Nephron progenitor cell (in vitro differentiated cells): ENCODE results near the gene FIBIN.
"Not testable (repeated sequence)": the region's sequence is repeated elsewhere in the genome, so short reads cannot be mapped to it uniquely, and the experiment has no call there.

ENCODE experiments used
- DNase-seq: peaks from one replicate; pipeline ENCODE4 v3.0.0; 2021
- H3K27ac Mint-ChIP-seq: 2 replicates; pipeline ENCODE4 v1.8.0; 2021; ENCODE audit warnings: mild to moderate bottlenecking, moderate library complexity, mixed read lengths
- H3K27me3 Mint-ChIP-seq: 2 replicates; pipeline ENCODE4 v1.8.0; 2021; ENCODE audit warnings: mild to moderate bottlenecking, low read depth, mixed read lengths; ENCODE audit not compliant: poor library complexity
- H3K36me3 Mint-ChIP-seq: 2 replicates; pipeline ENCODE4 v1.8.0; 2021; ENCODE audit warnings: low read depth, mixed read lengths
- H3K4me1 Mint-ChIP-seq: 2 replicates; pipeline ENCODE4 v1.8.0; 2021; ENCODE audit warnings: mixed read lengths
- H3K4me3 Mint-ChIP-seq: 2 replicates; pipeline ENCODE4 v1.8.0; 2021; ENCODE audit warnings: mild to moderate bottlenecking, moderate library complexity, mixed read lengths
- H3K9me3 Mint-ChIP-seq: 2 replicates; pipeline ENCODE4 v1.8.0; 2021; ENCODE audit warnings: mild to moderate bottlenecking, moderate library complexity, mixed read lengths
- CTCF ChIP-seq: fragments of 200-600 bp; sonication (generic); IDR thresholded peaks from 2 replicates; pipeline ENCODE4 v1.5.0; 2021; ENCODE audit warnings: antibody characterized with exemption

Gene FIBIN

GRCh38 chr11:26995701-26996460 lies 2.0 kb downstream of the FIBIN start:
- Mint-ChIP-seq H3K9me3 (no peaks in the 10 kb centered on the region), H3K36me3 (no peaks in the 10 kb centered on the region), H3K27me3 (peaks cover 25% of the 10 kb centered on the region), H3K4me3 (no peak overlapping the region), H3K4me1 (peaks cover 5% of the 10 kb centered on the region), H3K27ac (no peak overlapping the region)
- no peak for DNase-seq
- no peak for TF ChIP-seq CTCF

- no peaks in the 10 kb centered on the region for H3K9me3 Mint-ChIP-seq
- no peak for TF ChIP-seq CTCF
- H3K4me1 Mint-ChIP-seq = peaks cover 5% of the 10 kb centered on the region
- H3K36me3 Mint-ChIP-seq = no peaks in the 10 kb centered on the region
- peaks cover 25% of the 10 kb centered on the region for H3K27me3 Mint-ChIP-seq
- no peak overlapping the region for H3K4me3 Mint-ChIP-seq
- no peak for DNase-seq
- no peak overlapping the region for H3K27ac Mint-ChIP-seq
Observed at GRCh38 chr11:26997378-26997777, 3.5 kb downstream of the FIBIN start.

GRCh38 chr11:27001136-27001730 lies 7.3 kb downstream of the FIBIN start:
- H3K36me3 Mint-ChIP-seq, H3K27ac Mint-ChIP-seq, H3K4me3 Mint-ChIP-seq, DNase-seq, H3K9me3 Mint-ChIP-seq, H3K4me1 Mint-ChIP-seq: not testable (repeated sequence)
- peaks cover 14% of the 10 kb centered on the region for H3K27me3 Mint-ChIP-seq

- no peaks in the 10 kb centered on the region for H3K36me3 Mint-ChIP-seq
- no peaks in the 10 kb centered on the region for H3K4me1 Mint-ChIP-seq
- TF ChIP-seq CTCF = no peak
- H3K27ac Mint-ChIP-seq = no peak overlapping the region
- no peak for DNase-seq
- peaks cover 14% of the 10 kb centered on the region for H3K27me3 Mint-ChIP-seq
- no peak overlapping the region for H3K4me3 Mint-ChIP-seq
- no peaks in the 10 kb centered on the region for H3K9me3 Mint-ChIP-seq
Observed at GRCh38 chr11:27002431-27002830, 8.5 kb downstream of the FIBIN start.

- DNase-seq = no peak
- Mint-ChIP-seq H3K4me1 (no peaks in the 10 kb centered on the region), H3K27me3 (peaks cover 14% of the 10 kb centered on the region), H3K4me3 (no peak overlapping the region), H3K27ac (no peak overlapping the region), H3K36me3 (no peaks in the 10 kb centered on the region), H3K9me3 (no peaks in the 10 kb centered on the region)
- no peak for TF ChIP-seq CTCF
Observed at GRCh38 chr11:27002838-27003237, 8.9 kb downstream of the FIBIN start.

GRCh38 chr11:27004103-27004502 lies 10.2 kb downstream of the FIBIN start:
- H3K9me3 Mint-ChIP-seq = no peaks in the 10 kb centered on the region
- no peak overlapping the region for H3K4me3 Mint-ChIP-seq
- H3K36me3 Mint-ChIP-seq = no peaks in the 10 kb centered on the region
- H3K4me1 Mint-ChIP-seq = no peaks in the 10 kb centered on the region
- peaks cover 10% of the 10 kb centered on the region for H3K27me3 Mint-ChIP-seq
- no peak for TF ChIP-seq CTCF
- no peak for DNase-seq
- no peak overlapping the region for H3K27ac Mint-ChIP-seq
